OCI-LY7 (cell line): ENCODE results near the gene TRIM71. TPM values are rescaled to one million over a fixed set of nuclear protein-coding genes. Genes with fewer than 3 reads are reported as not detected.
"Not testable (repeated sequence)": the region's sequence is repeated elsewhere in the genome, so short reads cannot be mapped to it uniquely, and the experiment has no call there.

Experiments used
- BruUV-seq: library from RNA; stranded (reverse); fragments of 400-500 nt; replicated peaks from 2 replicates; lab custom pipeline; 2021; lab: Mats Ljungman, UMichigan
- CTCF ChIA-PET: fragments of 300-600 bp; sonication (Branson Sonifier 250); formaldehyde crosslinking; loops from one replicate; lab custom pipeline; 2022; ENCODE audit warnings: antibody characterized with exemption; ENCODE audit not compliant: unreplicated experiment; lab: Charles Lee
- POLR2A ChIA-PET: fragments of 300-600 bp; sonication (Branson Sonifier 250); formaldehyde crosslinking; loops from one replicate; lab custom pipeline; 2022; ENCODE audit warnings: antibody characterized with exemption; lab: Charles Lee
- DNase-seq: peaks from one replicate; pipeline ENCODE4 v3.0.0-alpha.2; 2015; ENCODE audit warnings: low spot score
- H2AFZ ChIP-seq: fragments of 200-600 bp; sonication (generic), shearing (Covaris generic); 2 replicates; pipeline ENCODE4 v1.6.1; 2014; ENCODE audit warnings: mild to moderate bottlenecking, antibody characterized with exemption, low read length, moderate library complexity
- H3K27ac ChIP-seq: fragments of 200-600 bp; sonication (generic); 2 replicates; pipeline ENCODE4 v1.5.1; 2014; ENCODE audit warnings: mixed run types, low read depth, mild to moderate bottlenecking, moderate library complexity, low read length, inconsistent platforms; ENCODE audit not compliant: poor library complexity, severe bottlenecking
- H3K36me3 ChIP-seq: fragments of 200-600 bp; sonication (generic); 2 replicates; pipeline ENCODE4 v1.6.1; 2014; ENCODE audit warnings: mild to moderate bottlenecking, antibody characterized with exemption, low read length, moderate library complexity, mixed read lengths; ENCODE audit not compliant: insufficient read depth
- H3K4me1 ChIP-seq: fragments of 200-600 bp; sonication (generic); 2 replicates; pipeline ENCODE4 v1.5.1; 2014; ENCODE audit warnings: mild to moderate bottlenecking, low read length; ENCODE audit not compliant: insufficient read depth, poor library complexity, severe bottlenecking
- H3K4me2 ChIP-seq: fragments of 200-600 bp; sonication (generic); 2 replicates; pipeline ENCODE4 v1.6.1; 2014; ENCODE audit warnings: mild to moderate bottlenecking, low read length
- H3K4me3 ChIP-seq: fragments of 200-600 bp; sonication (generic); 2 replicates; pipeline ENCODE4 v1.5.1; 2014; ENCODE audit warnings: mild to moderate bottlenecking, low read depth, low read length; ENCODE audit not compliant: poor library complexity, severe bottlenecking
- H3K79me2 ChIP-seq: fragments of 200-600 bp; sonication (generic); 2 replicates; pipeline ENCODE4 v1.6.1; 2016; ENCODE audit warnings: low read depth, mild to moderate bottlenecking, low read length, moderate library complexity, mixed read lengths; ENCODE audit not compliant: insufficient read depth
- H3K9me2 ChIP-seq: fragments of 200-600 bp; sonication (generic); 2 replicates; pipeline ENCODE4 v1.6.1; 2016; ENCODE audit warnings: mild to moderate bottlenecking, low read length, mixed read lengths; ENCODE audit not compliant: insufficient read depth
- H3K9me3 ChIP-seq: fragments of 200-600 bp; sonication (generic); 2 replicates; pipeline ENCODE4 v1.6.1; 2014; ENCODE audit warnings: mild to moderate bottlenecking, mixed run types, low read length, mixed read lengths
- H4K20me1 ChIP-seq: fragments of 200-600 bp; sonication (generic); 2 replicates; pipeline ENCODE4 v1.6.1; 2014; ENCODE audit warnings: mild to moderate bottlenecking, antibody characterized with exemption, low read length, moderate library complexity, mixed read lengths; ENCODE audit not compliant: insufficient read depth
- EZH2phosphoT487 ChIP-seq: fragments of 200-600 bp; sonication (generic); IDR thresholded peaks from 2 replicates; pipeline ENCODE4 v1.6.1; 2018; ENCODE audit warnings: low read depth, borderline replicate concordance, mild to moderate bottlenecking, mixed run types, antibody characterized with exemption, low read length, moderate library complexity, mixed read lengths
- intact Hi-C: fragments of 100-400 bp; cut with micrococcal nuclease; formaldehyde crosslinking; loops from one replicate; pipeline ENCODE4 v1.10.0; 2022; ENCODE audit not compliant: unreplicated experiment
- total RNA-seq, 2 experiments: library from RNA; depleted of rRNA in 1 of 2; stranded (reverse); fragments of >200 nt in 1 of 2; shearing (Covaris generic) in 1 of 2; gene quantifications; 2 replicates each; pipeline ENCODE4 v1.2.3, GENCODE V29; 2014 to 2022
- TF ChIP-seq, protein P1 (sequence below): fragments of 200-600 bp; sonication (generic); conservative IDR thresholded peaks from 2 replicates; pipeline ENCODE4 v1.5.1; 2014; ENCODE audit warnings: mild to moderate bottlenecking, antibody characterized with exemption, low read length, moderate library complexity, mixed read lengths

TRIM71 gene
- total RNA-seq, 2 experiments from 2014 or later, result not detected

- ChIA-PET CTCF (no interaction called here), POLR2A (no interaction called here)
- BruUV-seq, result no TSS peak
- Histone ChIP-seq H3K4me1 (no peaks in the 10 kb centered on the region), H3K4me3 (no peak overlapping the region), H3K79me2 (no peaks in the 10 kb centered on the region), H3K9me2 (no peaks in the 10 kb centered on the region), H3K9me3 (0 out of 2 replicates have a peak, but pooled peaks cover 4% of the 10 kb centered on the region), H3K27ac (no peak overlapping the region), H3K36me3 (no peaks in the 10 kb centered on the region), H4K20me1 (no peaks in the 10 kb centered on the region), H3K4me2 (no peak overlapping the region), H2AFZ (no peak overlapping the region)
- no peak for DNase-seq
- intact Hi-C loops, result no loop called here
- no peak for TF ChIP-seq EZH2phosphoT487
- TF ChIP-seq, protein P1, sequence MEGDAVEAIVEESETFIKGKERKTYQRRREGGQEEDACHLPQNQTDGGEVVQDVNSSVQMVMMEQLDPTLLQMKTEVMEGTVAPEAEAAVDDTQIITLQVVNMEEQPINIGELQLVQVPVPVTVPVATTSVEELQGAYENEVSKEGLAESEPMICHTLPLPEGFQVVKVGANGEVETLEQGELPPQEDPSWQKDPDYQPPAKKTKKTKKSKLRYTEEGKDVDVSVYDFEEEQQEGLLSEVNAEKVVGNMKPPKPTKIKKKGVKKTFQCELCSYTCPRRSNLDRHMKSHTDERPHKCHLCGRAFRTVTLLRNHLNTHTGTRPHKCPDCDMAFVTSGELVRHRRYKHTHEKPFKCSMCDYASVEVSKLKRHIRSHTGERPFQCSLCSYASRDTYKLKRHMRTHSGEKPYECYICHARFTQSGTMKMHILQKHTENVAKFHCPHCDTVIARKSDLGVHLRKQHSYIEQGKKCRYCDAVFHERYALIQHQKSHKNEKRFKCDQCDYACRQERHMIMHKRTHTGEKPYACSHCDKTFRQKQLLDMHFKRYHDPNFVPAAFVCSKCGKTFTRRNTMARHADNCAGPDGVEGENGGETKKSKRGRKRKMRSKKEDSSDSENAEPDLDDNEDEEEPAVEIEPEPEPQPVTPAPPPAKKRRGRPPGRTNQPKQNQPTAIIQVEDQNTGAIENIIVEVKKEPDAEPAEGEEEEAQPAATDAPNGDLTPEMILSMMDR, result no peak
Observed at GRCh38 chr3:32922078-32922477, 104.3 kb downstream of the TRIM71 start.

- intact Hi-C loops, result loop anchor here (5.0 kb wide), 1 partner anchor 418 kb away; no protein-coding TSS in a partner anchor
- no peak overlapping the region for H3K4me2 ChIP-seq
- no peaks in the 10 kb centered on the region for H3K9me3 ChIP-seq
- H3K4me1 ChIP-seq, result no peaks in the 10 kb centered on the region
- H2AFZ ChIP-seq, result no peak overlapping the region
- no peaks in the 10 kb centered on the region for H4K20me1 ChIP-seq
- no peak overlapping the region for H3K27ac ChIP-seq
- no TSS peak for BruUV-seq
- TF ChIP-seq, protein P1, result no peak
- TF ChIP-seq EZH2phosphoT487, result no peak
- CTCF ChIA-PET, result no interaction called here
- POLR2A ChIA-PET, result no interaction called here
- no peak for DNase-seq
- no peaks in the 10 kb centered on the region for H3K36me3 ChIP-seq
- H3K9me2 ChIP-seq, result no peaks in the 10 kb centered on the region
- no peaks in the 10 kb centered on the region for H3K79me2 ChIP-seq
- no peak overlapping the region for H3K4me3 ChIP-seq
Observed at GRCh38 chr3:32930161-32930560, 112.4 kb downstream of the TRIM71 start.

GRCh38 chr3:32931273-32931672, 113.5 kb downstream of the TRIM71 start:
- H3K36me3 ChIP-seq, H3K4me1 ChIP-seq, H3K79me2 ChIP-seq, H3K4me3 ChIP-seq, POLR2A ChIA-PET, H3K27ac ChIP-seq, CTCF ChIA-PET, H3K4me2 ChIP-seq, BruUV-seq, H4K20me1 ChIP-seq, H2AFZ ChIP-seq, H3K9me3 ChIP-seq, H3K9me2 ChIP-seq, DNase-seq: not testable (repeated sequence)
- intact Hi-C loops, result loop anchor here (5.0 kb wide), 1 partner anchor 419 kb away; no protein-coding TSS in a partner anchor
